Measurements from ENCODE around the gene ZAR1L.

Gene ZAR1L

DNA sequence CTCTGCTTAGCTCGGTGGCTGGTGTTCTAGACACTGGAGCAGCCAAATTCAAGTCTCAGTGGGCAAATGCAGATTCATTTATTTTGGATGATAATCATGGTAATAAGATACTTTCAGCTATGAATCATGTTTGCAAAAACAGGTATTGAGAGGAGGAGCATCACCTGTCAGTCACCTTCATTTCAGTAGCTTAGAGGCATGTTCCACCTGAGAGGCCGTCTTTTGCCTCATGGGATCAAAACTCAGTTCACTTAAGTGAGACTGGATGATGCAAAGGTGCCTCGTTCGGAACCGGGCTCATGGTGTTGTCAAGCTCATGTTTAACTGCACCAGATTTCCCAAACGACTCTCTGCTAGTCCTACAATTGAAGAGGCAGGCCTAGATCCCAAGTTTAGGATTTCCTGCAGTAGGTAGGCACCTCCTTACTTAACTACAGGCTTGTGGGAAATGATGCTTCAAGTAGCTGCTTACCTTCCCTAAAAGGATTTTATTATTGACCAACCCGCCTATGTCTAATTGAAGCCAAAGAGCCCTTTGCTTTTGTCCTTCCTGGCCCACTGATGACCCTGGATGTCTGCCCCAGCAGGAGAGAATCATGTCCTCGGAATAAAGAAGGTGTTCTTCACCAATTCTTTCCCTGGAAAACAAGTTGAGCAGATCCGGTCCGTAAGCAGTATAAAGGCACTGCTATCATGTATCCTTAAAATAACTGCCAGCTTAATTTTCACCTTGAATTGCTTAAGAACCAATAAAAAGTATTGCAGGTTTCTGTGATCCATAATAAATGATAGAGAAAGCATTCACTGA is 60.0 kb downstream of the ZAR1L start:
- no peak for DNase-seq

DNA sequence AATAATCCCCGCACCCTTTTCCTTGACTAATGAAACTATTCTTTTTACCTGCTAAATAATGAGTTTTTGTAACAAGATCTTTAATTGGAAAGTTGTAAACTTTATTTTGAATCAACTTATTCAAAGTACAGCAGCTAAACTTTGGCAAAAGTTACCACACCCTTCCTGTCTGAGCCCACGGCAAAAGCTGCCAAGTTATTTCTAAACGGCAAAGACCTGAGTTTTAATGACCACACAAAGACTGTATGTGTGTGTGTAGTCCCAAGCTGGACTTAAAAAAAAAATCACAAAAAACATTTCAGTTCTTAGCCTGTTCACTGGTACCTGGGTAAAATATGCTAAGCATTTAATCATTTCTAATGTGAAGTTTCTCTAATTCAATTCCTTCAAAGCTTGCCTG is 60.7 kb downstream of the ZAR1L start:
- DNase-seq: no peak

DNA sequence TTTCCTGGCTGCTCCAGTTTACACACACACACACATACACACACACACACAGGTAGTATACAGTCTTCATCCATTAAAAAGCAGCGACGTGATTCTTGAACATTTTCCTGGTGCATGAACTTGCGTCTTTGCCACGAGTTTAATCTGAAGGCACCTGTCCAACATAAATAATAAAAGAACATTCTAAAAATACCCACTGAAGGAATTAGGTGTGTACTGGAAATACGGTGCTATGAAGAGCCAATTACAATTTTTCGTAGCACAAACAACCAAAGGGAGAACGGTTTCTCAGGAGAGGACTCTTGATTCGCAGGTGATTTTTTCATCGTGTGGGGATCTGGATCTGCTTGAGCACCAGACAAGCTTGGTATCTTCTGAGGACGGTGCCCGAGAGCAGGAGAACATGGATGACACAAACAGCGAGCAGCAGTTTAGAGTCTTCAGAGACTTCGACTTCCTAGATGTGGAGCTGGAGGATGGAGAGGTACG is 61.2 kb downstream of the ZAR1L start:
- DNase-seq: no peak
